Immature natural killer cell (primary cell): ENCODE results near the gene FHIT. TPM values are rescaled to one million over a fixed set of nuclear protein-coding genes. Genes with fewer than 3 reads are reported as not detected.

Source experiments
- DNase-seq, 3 donors: peaks; one replicate each; pipeline ENCODE4 v3.0.0; 2022; ENCODE audit warnings: mixed read lengths in 1 of 3
- H3K27ac Mint-ChIP-seq, 6 donors: one replicate each; pipeline ENCODE4 v1.8.0; 2020; ENCODE audit warnings: mixed read lengths in 6 of 6, mild to moderate bottlenecking in 5 of 6, inconsistent platforms in 4 of 6, moderate library complexity in 3 of 6
- H3K27me3 Mint-ChIP-seq, 3 donors: one replicate each; pipeline ENCODE4 v1.8.0; 2020 to 2021; ENCODE audit warnings: low read depth in 3 of 3, mild to moderate bottlenecking in 3 of 3, mixed read lengths in 3 of 3, moderate library complexity in 3 of 3, inconsistent platforms in 1 of 3
- H3K36me3 Mint-ChIP-seq, 3 donors: one replicate each; pipeline ENCODE4 v1.8.0; 2020; ENCODE audit warnings: mixed read lengths in 3 of 3, inconsistent platforms in 2 of 3, mild to moderate bottlenecking in 2 of 3
- H3K4me1 Mint-ChIP-seq, 2 donors: one replicate each; pipeline ENCODE4 v1.8.0; 2020; ENCODE audit warnings: inconsistent platforms in 2 of 2, mild to moderate bottlenecking in 2 of 2, mixed read lengths in 2 of 2, moderate library complexity in 1 of 2
- H3K4me3 Mint-ChIP-seq, 5 donors: one replicate each; pipeline ENCODE4 v1.8.0; 2020; ENCODE audit warnings: mild to moderate bottlenecking in 5 of 5, mixed read lengths in 5 of 5, inconsistent platforms in 3 of 5, moderate library complexity in 3 of 5
- H3K9me3 Mint-ChIP-seq, 6 donors: one replicate each; pipeline ENCODE4 v1.8.0; 2020; ENCODE audit warnings: mild to moderate bottlenecking in 6 of 6, mixed read lengths in 6 of 6, inconsistent platforms in 4 of 6, moderate library complexity in 3 of 6
- polyA plus RNA-seq, 3 donors: library from polyadenylated mRNA; unstranded; fragments of 300-500 nt; fragmentation: Illumina TruSeq; gene quantifications; one replicate each; pipeline ENCODE4 v1.2.3, GENCODE V29; 2021

Gene FHIT
- polyA plus RNA-seq, 3 donors from 2014 or later = 2.5 to 8.8 (median 3.9) TPM

- Mint-ChIP-seq H3K27me3 (peaks cover 0 to 8% (median 0%) of the 10 kb centered on the region in 3 donors), H3K4me1 (peaks cover 0 to 1% of the 10 kb centered on the region in 2 donors), H3K27ac (no peak overlapping the region), H3K4me3 (no peak overlapping the region), H3K36me3 (no peaks in the 10 kb centered on the region), H3K9me3 (peaks cover 0 to 7% (median 0%) of the 10 kb centered on the region in 6 donors)
- DNase-seq = no peak
Measured at GRCh38 chr3:60650171-60650570, 601.1 kb downstream of the FHIT start.

- Mint-ChIP-seq H3K27me3 (peaks cover 0 to 4% (median 0%) of the 10 kb centered on the region in 3 donors), H3K4me1 (no peaks in the 10 kb centered on the region), H3K27ac (no peak overlapping the region), H3K36me3 (no peaks in the 10 kb centered on the region), H3K4me3 (no peak overlapping the region), H3K9me3 (peaks cover 0 to 5% (median 0%) of the 10 kb centered on the region in 6 donors)
- DNase-seq = no peak
Measured at GRCh38 chr3:60645801-60646200, 605.5 kb downstream of the FHIT start.

GRCh38 chr3:60643831-60644230, 607.4 kb downstream of the FHIT start:
- Mint-ChIP-seq H3K36me3 (no peaks in the 10 kb centered on the region), H3K4me3 (no peak overlapping the region)

GRCh38 chr3:60641354-60641753, 609.9 kb downstream of the FHIT start:
- H3K27ac Mint-ChIP-seq = no peak overlapping the region
- H3K4me3 Mint-ChIP-seq = no peak overlapping the region

More at GRCh38 chr3:60643831-60644230, 607.4 kb downstream of the FHIT start:
- H3K27ac Mint-ChIP-seq = no peak overlapping the region
- peaks cover 0 to 2% (median 0%) of the 10 kb centered on the region in 6 donors for H3K9me3 Mint-ChIP-seq
- no peaks in the 10 kb centered on the region for H3K4me1 Mint-ChIP-seq
- no peak for DNase-seq
- peaks cover 0 to 4% (median 0%) of the 10 kb centered on the region in 3 donors for H3K27me3 Mint-ChIP-seq

GRCh38 chr3:60636846-60637245, 614.4 kb downstream of the FHIT start:
- H3K36me3 Mint-ChIP-seq = no peaks in the 10 kb centered on the region
- no peak for DNase-seq
- H3K27ac Mint-ChIP-seq = no peak overlapping the region
- H3K4me3 Mint-ChIP-seq = no peak overlapping the region
- no peaks in the 10 kb centered on the region for H3K9me3 Mint-ChIP-seq
- H3K4me1 Mint-ChIP-seq = no peaks in the 10 kb centered on the region
- H3K27me3 Mint-ChIP-seq = no peaks in the 10 kb centered on the region

More at GRCh38 chr3:60641354-60641753, 609.9 kb downstream of the FHIT start:
- H3K9me3 Mint-ChIP-seq = no peaks in the 10 kb centered on the region
- no peaks in the 10 kb centered on the region for H3K36me3 Mint-ChIP-seq
- peaks cover 0 to 3% (median 0%) of the 10 kb centered on the region in 3 donors for H3K27me3 Mint-ChIP-seq
- H3K4me1 Mint-ChIP-seq = no peaks in the 10 kb centered on the region
- no peak for DNase-seq

GRCh38 chr3:60633644-60634043, 617.6 kb downstream of the FHIT start:
- DNase-seq = no peak
- H3K36me3 Mint-ChIP-seq = no peaks in the 10 kb centered on the region
- H3K4me3 Mint-ChIP-seq = no peak overlapping the region
- H3K4me1 Mint-ChIP-seq = no peaks in the 10 kb centered on the region
- H3K27ac Mint-ChIP-seq = no peak overlapping the region
- H3K27me3 Mint-ChIP-seq = no peaks in the 10 kb centered on the region
- no peaks in the 10 kb centered on the region for H3K9me3 Mint-ChIP-seq

GRCh38 chr3:60631509-60631908, 619.7 kb downstream of the FHIT start:
- no peak for DNase-seq
- Mint-ChIP-seq H3K4me1 (no peaks in the 10 kb centered on the region), H3K9me3 (peaks cover 0 to 1% (median 0%) of the 10 kb centered on the region in 6 donors), H3K36me3 (no peaks in the 10 kb centered on the region), H3K27ac (no peak overlapping the region), H3K4me3 (no peak overlapping the region), H3K27me3 (peaks cover 0 to 2% (median 0%) of the 10 kb centered on the region in 3 donors)

- Mint-ChIP-seq H3K9me3 (peaks cover 0 to 1% (median 0%) of the 10 kb centered on the region in 6 donors), H3K4me1 (no peaks in the 10 kb centered on the region), H3K27ac (no peak overlapping the region), H3K36me3 (no peaks in the 10 kb centered on the region), H3K4me3 (no peak overlapping the region), H3K27me3 (peaks cover 0 to 2% (median 0%) of the 10 kb centered on the region in 3 donors)
- DNase-seq = no peak
Measured at GRCh38 chr3:60630953-60631352, 620.3 kb downstream of the FHIT start.

- no peak for DNase-seq
- Mint-ChIP-seq H3K36me3 (no peaks in the 10 kb centered on the region), H3K27ac (no peak overlapping the region), H3K27me3 (peaks cover 0 to 2% (median 0%) of the 10 kb centered on the region in 3 donors), H3K4me1 (no peaks in the 10 kb centered on the region), H3K4me3 (no peak overlapping the region), H3K9me3 (peaks cover 0 to 1% (median 0%) of the 10 kb centered on the region in 6 donors)
Measured at GRCh38 chr3:60629816-60630215, 621.4 kb downstream of the FHIT start.

- H3K4me1 Mint-ChIP-seq = no peaks in the 10 kb centered on the region
- H3K36me3 Mint-ChIP-seq = no peaks in the 10 kb centered on the region
- no peak overlapping the region for H3K4me3 Mint-ChIP-seq
- peaks cover 0 to 6% (median 0%) of the 10 kb centered on the region in 6 donors for H3K9me3 Mint-ChIP-seq
- no peak overlapping the region for H3K27ac Mint-ChIP-seq
- DNase-seq = no peak
- H3K27me3 Mint-ChIP-seq = peaks cover 0 to 1% (median 0%) of the 10 kb centered on the region in 3 donors
Measured at GRCh38 chr3:60622349-60622748, 628.9 kb downstream of the FHIT start.

- no peaks in the 10 kb centered on the region for H3K36me3 Mint-ChIP-seq
- no peaks in the 10 kb centered on the region for H3K4me1 Mint-ChIP-seq
- peaks cover 0 to 9% (median 0%) of the 10 kb centered on the region in 6 donors for H3K9me3 Mint-ChIP-seq
- H3K27ac Mint-ChIP-seq = no peak overlapping the region
- no peak overlapping the region for H3K4me3 Mint-ChIP-seq
- H3K27me3 Mint-ChIP-seq = peaks cover 0 to 5% (median 3%) of the 10 kb centered on the region in 3 donors
- no peak for DNase-seq
Measured at GRCh38 chr3:60617188-60617587, 634.1 kb downstream of the FHIT start.

GRCh38 chr3:60613769-60614303, 637.4 kb downstream of the FHIT start:
- no peaks in the 10 kb centered on the region for H3K4me1 Mint-ChIP-seq
- H3K27ac Mint-ChIP-seq = no peak overlapping the region
- H3K27me3 Mint-ChIP-seq = peaks cover 0 to 4% (median 3%) of the 10 kb centered on the region in 3 donors
- H3K9me3 Mint-ChIP-seq = peaks cover 0 to 3% (median 0%) of the 10 kb centered on the region in 6 donors
- no peak overlapping the region for H3K4me3 Mint-ChIP-seq
- H3K36me3 Mint-ChIP-seq = no peaks in the 10 kb centered on the region
- DNase-seq = no peak

- H3K4me1 Mint-ChIP-seq = no peaks in the 10 kb centered on the region
- DNase-seq = no peak
- no peaks in the 10 kb centered on the region for H3K36me3 Mint-ChIP-seq
- H3K27ac Mint-ChIP-seq = no peak overlapping the region
- no peak overlapping the region for H3K4me3 Mint-ChIP-seq
- peaks cover 2 to 3% (median 2%) of the 10 kb centered on the region in 3 donors for H3K27me3 Mint-ChIP-seq
- H3K9me3 Mint-ChIP-seq = peaks cover 0 to 3% (median 0%) of the 10 kb centered on the region in 6 donors
Measured at GRCh38 chr3:60610441-60611112, 640.7 kb downstream of the FHIT start.

- no peak overlapping the region for H3K4me3 Mint-ChIP-seq
- H3K27me3 Mint-ChIP-seq = peaks cover 2 to 3% (median 2%) of the 10 kb centered on the region in 3 donors
- no peaks in the 10 kb centered on the region for H3K36me3 Mint-ChIP-seq
- no peak overlapping the region for H3K27ac Mint-ChIP-seq
- H3K9me3 Mint-ChIP-seq = peaks cover 0 to 3% (median 0%) of the 10 kb centered on the region in 6 donors
- DNase-seq = no peak
- H3K4me1 Mint-ChIP-seq = no peaks in the 10 kb centered on the region
Measured at GRCh38 chr3:60609446-60609845, 641.8 kb downstream of the FHIT start.
